Measurements from ENCODE around the gene RAB11FIP3.

RAB11FIP3 gene

DNA sequence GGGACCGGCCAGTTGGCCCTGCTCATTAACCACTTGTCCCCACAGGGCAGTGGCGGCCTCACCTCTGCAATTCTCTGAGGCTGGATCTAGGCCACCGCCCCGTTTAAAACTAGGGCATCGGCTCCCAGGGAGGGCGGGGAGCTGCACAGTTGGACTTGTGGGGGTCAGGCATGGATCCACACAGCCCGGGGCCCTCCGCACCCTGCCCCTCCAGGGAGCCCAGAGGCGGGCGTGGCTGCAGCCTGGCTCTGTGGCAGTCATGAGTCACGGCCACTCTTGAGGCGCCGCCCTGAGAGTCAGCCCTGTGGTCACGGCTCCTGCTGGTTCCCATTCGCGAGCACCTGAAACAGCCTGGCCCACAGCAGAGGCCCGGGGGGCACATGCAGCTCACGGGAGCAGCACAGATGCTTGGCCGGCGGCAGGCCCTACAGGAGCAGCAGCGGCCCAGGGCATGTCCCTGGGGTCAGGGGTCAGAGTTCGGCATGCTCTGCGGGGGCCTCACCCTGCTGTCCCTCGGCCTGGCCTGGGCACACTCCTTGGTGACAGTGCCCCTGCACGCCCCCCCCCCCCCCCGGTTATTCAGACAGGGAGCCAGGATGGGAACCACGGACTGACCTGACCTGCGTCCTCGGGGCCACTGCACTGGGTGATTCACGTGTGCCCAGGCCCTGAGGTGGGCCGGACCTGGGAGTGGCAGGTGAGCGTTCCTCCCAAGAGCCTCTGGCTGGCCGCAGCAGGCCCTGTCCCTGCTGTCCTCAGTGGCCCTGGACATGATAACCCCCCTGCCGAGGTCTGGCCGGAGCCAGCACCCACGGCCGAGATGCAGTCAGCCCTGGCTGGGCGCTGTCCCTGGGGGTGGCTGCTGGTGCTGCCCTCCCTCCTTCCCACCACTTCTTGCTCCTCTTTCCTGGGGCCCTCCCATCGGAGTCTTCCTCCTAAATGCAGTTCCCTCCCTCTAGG is 110.3 kb downstream of the RAB11FIP3 start:
- no peaks in the 10 kb centered on the region for H3K9me3 ChIP-seq (replicated peaks; ENCODE audit: insufficient read depth, low read length)
- no peaks in the 10 kb centered on the region for H3K27me3 ChIP-seq (replicated peaks; ENCODE audit: insufficient read depth, low read length)
- peaks cover 94% of the 10 kb centered on the region for H3K79me2 ChIP-seq (ENCODE audit: low read length)
- H3K4me3 ChIP-seq (ENCODE audit: low read length): no peak overlapping the region
- no peak overlapping the region for H3K27ac ChIP-seq (ENCODE audit: low read length)
- H2AFZ ChIP-seq (ENCODE audit: low read length): no peak overlapping the region
- TF ChIP-seq, protein P1, sequence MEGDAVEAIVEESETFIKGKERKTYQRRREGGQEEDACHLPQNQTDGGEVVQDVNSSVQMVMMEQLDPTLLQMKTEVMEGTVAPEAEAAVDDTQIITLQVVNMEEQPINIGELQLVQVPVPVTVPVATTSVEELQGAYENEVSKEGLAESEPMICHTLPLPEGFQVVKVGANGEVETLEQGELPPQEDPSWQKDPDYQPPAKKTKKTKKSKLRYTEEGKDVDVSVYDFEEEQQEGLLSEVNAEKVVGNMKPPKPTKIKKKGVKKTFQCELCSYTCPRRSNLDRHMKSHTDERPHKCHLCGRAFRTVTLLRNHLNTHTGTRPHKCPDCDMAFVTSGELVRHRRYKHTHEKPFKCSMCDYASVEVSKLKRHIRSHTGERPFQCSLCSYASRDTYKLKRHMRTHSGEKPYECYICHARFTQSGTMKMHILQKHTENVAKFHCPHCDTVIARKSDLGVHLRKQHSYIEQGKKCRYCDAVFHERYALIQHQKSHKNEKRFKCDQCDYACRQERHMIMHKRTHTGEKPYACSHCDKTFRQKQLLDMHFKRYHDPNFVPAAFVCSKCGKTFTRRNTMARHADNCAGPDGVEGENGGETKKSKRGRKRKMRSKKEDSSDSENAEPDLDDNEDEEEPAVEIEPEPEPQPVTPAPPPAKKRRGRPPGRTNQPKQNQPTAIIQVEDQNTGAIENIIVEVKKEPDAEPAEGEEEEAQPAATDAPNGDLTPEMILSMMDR (IDR thresholded peaks at IDR 0.05; ENCODE audit: low read length): no peak
- TF ChIP-seq EZH2phosphoT487 (IDR thresholded peaks at IDR 0.05; ENCODE audit: low read length) (no peak), EZH2 (optimal IDR thresholded peaks at IDR 0.05; ENCODE audit: low read depth, low read length) (no peak)
- H3K4me1 ChIP-seq (ENCODE audit: low read length): no peaks in the 10 kb centered on the region
- H3F3A ChIP-seq (ENCODE audit: insufficient read depth, low read length): no peaks in the 10 kb centered on the region
- H3K9me2 ChIP-seq (replicated peaks; ENCODE audit: insufficient read depth, low read length): no peaks in the 10 kb centered on the region
- no peaks in the 10 kb centered on the region for H4K20me1 ChIP-seq (ENCODE audit: insufficient read depth, low read length)
- no peak for DNase-seq
- no peak overlapping the region for H3K4me2 ChIP-seq (ENCODE audit: low read depth, low read length)
- no peak overlapping the region for H3K9ac ChIP-seq (ENCODE audit: low read length)
- H3K36me3 ChIP-seq (replicated peaks; ENCODE audit: insufficient read depth, low read length): no peaks in the 10 kb centered on the region

DNA sequence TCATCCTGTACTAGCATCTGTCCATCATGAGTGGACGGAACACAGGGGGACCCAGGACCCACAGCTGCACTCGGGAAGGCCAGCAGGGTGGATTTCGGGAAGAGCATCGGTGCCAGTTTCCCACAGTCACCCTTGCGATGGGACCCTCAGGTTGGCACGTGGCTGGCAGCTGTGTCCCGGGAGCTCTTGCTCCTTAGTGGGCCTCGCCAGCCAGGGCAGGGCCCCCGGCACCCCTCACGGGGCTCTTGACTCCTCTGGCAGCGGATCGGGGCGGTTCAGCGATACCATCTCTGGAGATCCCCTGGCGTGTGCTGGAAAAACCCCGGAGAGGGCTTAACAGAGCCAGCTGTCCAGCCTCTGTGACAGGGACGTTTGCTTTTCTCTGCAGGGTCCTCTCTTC is 111.3 kb downstream of the RAB11FIP3 start:
- Histone ChIP-seq H3K9me2 (replicated peaks; ENCODE audit: insufficient read depth, low read length) (no peaks in the 10 kb centered on the region), H3K4me2 (ENCODE audit: low read depth, low read length) (no peak overlapping the region), H3K4me1 (ENCODE audit: low read length) (no peaks in the 10 kb centered on the region), H3K79me2 (ENCODE audit: low read length) (peaks cover 94% of the 10 kb centered on the region), H3K36me3 (replicated peaks; ENCODE audit: insufficient read depth, low read length) (no peaks in the 10 kb centered on the region), H3K4me3 (ENCODE audit: low read length) (no peak overlapping the region), H3K9ac (ENCODE audit: low read length) (no peak overlapping the region), H3K27me3 (replicated peaks; ENCODE audit: insufficient read depth, low read length) (no peaks in the 10 kb centered on the region), H3F3A (ENCODE audit: insufficient read depth, low read length) (no peaks in the 10 kb centered on the region), H4K20me1 (ENCODE audit: insufficient read depth, low read length) (no peaks in the 10 kb centered on the region), H2AFZ (ENCODE audit: low read length) (no peak overlapping the region), H3K9me3 (replicated peaks; ENCODE audit: insufficient read depth, low read length) (no peaks in the 10 kb centered on the region), H3K27ac (ENCODE audit: low read length) (no peak overlapping the region)
- TF ChIP-seq, protein P1 (IDR thresholded peaks at IDR 0.05; ENCODE audit: low read length): no peak
- TF ChIP-seq EZH2 (optimal IDR thresholded peaks at IDR 0.05; ENCODE audit: low read depth, low read length) (no peak), EZH2phosphoT487 (IDR thresholded peaks at IDR 0.05; ENCODE audit: low read length) (no peak)
- no peak for DNase-seq

DNA sequence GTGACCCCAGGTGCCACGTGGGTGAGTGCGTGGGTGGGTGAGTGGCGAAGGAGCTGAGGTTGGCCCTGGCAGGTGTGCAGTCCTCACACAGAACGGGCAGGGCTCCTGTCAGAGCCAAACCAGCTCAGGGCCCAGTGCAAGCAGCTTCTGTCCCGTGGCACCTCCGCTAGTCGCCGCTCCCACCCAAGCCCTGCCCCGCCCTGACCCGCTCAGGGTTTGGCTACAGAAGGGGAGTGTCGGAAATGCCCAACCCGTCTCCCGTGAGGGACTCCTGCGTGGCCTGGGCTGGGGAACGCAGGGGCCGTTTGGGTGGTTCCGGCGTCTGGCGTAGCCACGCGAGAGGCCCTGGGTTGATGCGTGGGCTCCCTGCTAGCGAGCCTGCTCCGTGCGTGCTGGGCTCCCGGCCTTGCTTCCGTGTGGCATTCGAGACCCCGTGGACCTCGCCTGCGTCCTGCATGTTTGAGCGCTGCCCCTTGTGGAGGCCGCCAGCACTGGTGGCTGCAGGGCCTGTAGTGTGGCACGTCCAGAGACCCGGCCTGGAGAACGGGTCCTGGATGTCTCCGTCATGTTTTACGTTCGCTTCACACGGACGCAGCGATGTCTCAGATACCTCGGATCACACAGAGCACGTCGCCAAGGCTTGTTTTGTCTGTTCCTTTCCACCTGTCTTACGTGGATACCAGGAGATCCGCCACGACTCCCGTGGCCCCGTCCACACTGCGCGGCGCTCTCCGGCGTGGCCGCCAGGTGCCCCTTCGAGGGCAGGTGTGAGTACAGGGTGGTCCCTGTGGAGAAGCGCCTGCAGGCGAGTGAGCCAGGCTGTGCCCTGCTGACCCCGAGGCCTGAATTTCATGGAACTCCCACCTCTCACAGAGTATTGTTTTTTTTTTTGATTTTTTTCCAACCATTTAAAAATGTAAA is 112.2 kb downstream of the RAB11FIP3 start:
- Histone ChIP-seq H3K27me3 (replicated peaks; ENCODE audit: insufficient read depth, low read length) (no peaks in the 10 kb centered on the region), H3K27ac (ENCODE audit: low read length) (no peak overlapping the region), H4K20me1 (ENCODE audit: insufficient read depth, low read length) (no peaks in the 10 kb centered on the region), H2AFZ (ENCODE audit: low read length) (no peak overlapping the region), H3K9me2 (replicated peaks; ENCODE audit: insufficient read depth, low read length) (no peaks in the 10 kb centered on the region), H3F3A (ENCODE audit: insufficient read depth, low read length) (no peaks in the 10 kb centered on the region), H3K9ac (ENCODE audit: low read length) (no peak overlapping the region), H3K36me3 (replicated peaks; ENCODE audit: insufficient read depth, low read length) (no peaks in the 10 kb centered on the region), H3K79me2 (ENCODE audit: low read length) (peaks cover 93% of the 10 kb centered on the region), H3K4me1 (ENCODE audit: low read length) (no peaks in the 10 kb centered on the region), H3K4me3 (ENCODE audit: low read length) (no peak overlapping the region), H3K9me3 (replicated peaks; ENCODE audit: insufficient read depth, low read length) (no peaks in the 10 kb centered on the region), H3K4me2 (ENCODE audit: low read depth, low read length) (no peak overlapping the region)
- no peak for DNase-seq
- TF ChIP-seq, protein P1 (IDR thresholded peaks at IDR 0.05; ENCODE audit: low read length): no peak
- TF ChIP-seq EZH2phosphoT487 (IDR thresholded peaks at IDR 0.05; ENCODE audit: low read length): no peak
- no peak for TF ChIP-seq EZH2 (optimal IDR thresholded peaks at IDR 0.05; ENCODE audit: low read depth, low read length)
